Bronchial epithelial cell (primary cell): ENCODE results near the gene ISG20. TPM values are rescaled to one million over a fixed set of nuclear protein-coding genes. Genes with fewer than 3 reads are reported as not detected.

Experiments
- DNase-seq: peaks from one replicate; pipeline ENCODE4 v3.0.0-alpha.2; 2010; ENCODE audit warnings: low read depth
- FAIRE-seq: peaks from 2 replicates; lab custom pipeline; 2011; peaks lifted over from hg19 to GRCh38; lab: Jason Lieb, UNC
- H3K27me3 ChIP-seq: 2 replicates; pipeline ENCODE4 v1.5.1; 2011; ENCODE audit warnings: low read length; ENCODE audit not compliant: control insufficient read depth, insufficient read depth
- H3K36me3 ChIP-seq: 2 replicates; pipeline ENCODE4 v1.5.1; 2011; ENCODE audit warnings: low read length; ENCODE audit not compliant: control insufficient read depth, insufficient read depth
- H3K4me3 ChIP-seq: 2 replicates; pipeline ENCODE4 v1.5.1; 2011; ENCODE audit warnings: mild to moderate bottlenecking, low read depth, low read length, control low read depth
- total RNA-seq: library from RNA; depleted of rRNA; stranded (reverse); fragments of >200 nt; gene quantifications from 2 replicates; pipeline ENCODE4 v1.2.1, GENCODE V29; 2014
- TF ChIP-seq, protein P1 (sequence below): IDR thresholded peaks from 2 replicates; pipeline ENCODE4 v1.5.1; 2011; ENCODE audit warnings: mild to moderate bottlenecking, moderate library complexity, low read length, control low read depth, inconsistent platforms; ENCODE audit not compliant: insufficient read depth, severe bottlenecking

Gene ISG20
- total RNA-seq, 1 donor from 2014 or later: 18.4 TPM

DNA sequence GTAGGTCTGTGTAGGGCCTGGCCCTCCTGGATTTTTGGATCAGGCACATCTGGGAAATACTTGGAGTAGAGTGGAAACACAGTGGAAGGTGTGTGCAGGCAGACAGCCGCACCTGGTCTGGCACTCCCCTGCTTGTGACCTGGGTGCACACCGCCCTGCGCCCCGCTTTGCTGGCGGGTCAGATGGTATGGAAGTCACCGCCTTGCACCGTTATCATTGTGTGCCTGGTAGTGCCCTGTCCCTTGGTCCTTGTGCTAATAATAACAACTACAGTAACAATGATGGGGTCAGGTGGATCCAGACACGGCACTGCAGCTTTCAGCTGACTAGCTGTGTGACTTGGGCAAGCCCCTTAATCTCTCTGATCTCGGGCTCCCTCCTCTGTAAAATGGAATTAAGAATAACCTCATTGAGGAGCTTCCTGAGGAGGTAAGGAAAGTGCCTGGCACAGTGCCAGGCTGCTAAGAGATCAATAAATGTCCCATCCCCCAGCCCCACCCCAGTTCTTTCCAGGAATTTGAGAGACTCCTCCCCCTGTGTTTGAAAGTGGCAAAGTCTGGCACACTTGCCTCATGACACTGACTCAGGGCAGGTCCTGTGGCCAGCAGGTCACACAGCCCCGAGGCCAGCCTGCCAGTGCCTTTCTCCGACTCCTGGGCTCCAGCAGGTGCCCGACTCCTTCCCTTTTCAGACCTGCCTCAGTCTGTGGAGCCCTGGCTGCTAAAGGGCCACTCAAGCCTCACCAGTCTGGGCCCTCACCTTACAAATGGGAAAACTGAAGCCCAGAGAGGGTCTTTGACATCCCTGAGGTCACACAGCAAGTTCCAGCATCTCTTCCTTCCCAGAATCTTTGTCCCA, 9.8 kb downstream of the ISG20 start:
- DNase-seq: peak; percentile 32
- FAIRE-seq: no peak
- Histone ChIP-seq H3K4me3 (no peak overlapping the region), H3K36me3 (no peaks in the 10 kb centered on the region), H3K27me3 (no peaks in the 10 kb centered on the region)
- TF ChIP-seq, protein P1, sequence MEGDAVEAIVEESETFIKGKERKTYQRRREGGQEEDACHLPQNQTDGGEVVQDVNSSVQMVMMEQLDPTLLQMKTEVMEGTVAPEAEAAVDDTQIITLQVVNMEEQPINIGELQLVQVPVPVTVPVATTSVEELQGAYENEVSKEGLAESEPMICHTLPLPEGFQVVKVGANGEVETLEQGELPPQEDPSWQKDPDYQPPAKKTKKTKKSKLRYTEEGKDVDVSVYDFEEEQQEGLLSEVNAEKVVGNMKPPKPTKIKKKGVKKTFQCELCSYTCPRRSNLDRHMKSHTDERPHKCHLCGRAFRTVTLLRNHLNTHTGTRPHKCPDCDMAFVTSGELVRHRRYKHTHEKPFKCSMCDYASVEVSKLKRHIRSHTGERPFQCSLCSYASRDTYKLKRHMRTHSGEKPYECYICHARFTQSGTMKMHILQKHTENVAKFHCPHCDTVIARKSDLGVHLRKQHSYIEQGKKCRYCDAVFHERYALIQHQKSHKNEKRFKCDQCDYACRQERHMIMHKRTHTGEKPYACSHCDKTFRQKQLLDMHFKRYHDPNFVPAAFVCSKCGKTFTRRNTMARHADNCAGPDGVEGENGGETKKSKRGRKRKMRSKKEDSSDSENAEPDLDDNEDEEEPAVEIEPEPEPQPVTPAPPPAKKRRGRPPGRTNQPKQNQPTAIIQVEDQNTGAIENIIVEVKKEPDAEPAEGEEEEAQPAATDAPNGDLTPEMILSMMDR: no peak

DNA sequence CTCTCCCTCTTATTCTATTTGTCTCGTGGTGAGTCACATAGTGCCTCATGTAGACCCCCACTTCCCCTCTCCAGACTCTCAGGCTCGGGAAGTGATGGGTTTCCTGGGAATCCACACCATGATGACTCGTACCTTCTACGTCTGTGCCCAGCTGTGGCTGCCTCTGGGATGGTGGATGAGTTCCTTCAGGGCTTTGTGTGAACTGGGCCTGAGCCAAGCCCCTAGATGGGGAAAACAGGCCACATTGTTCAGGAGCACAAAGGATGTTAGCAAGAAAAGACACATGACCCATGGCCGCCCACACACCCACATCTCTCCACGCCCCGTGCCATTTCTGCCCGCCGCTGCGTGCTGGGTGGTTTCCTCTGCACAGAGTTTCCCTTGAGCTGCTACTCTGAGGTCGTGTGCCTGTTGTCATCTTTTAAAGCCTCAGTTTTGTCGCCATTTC, 10.5 kb downstream of the ISG20 start:
- Histone ChIP-seq H3K36me3 (no peaks in the 10 kb centered on the region), H3K4me3 (no peak overlapping the region), H3K27me3 (no peaks in the 10 kb centered on the region)
- FAIRE-seq: no peak
- peak; percentile 89 for DNase-seq
- TF ChIP-seq, protein P1: no peak

GRCh38 chr15:88649753-88650551, 11.1 kb downstream of the ISG20 start:
- no peaks in the 10 kb centered on the region for H3K36me3 ChIP-seq
- DNase-seq (no peak), FAIRE-seq (no peak)
- TF ChIP-seq, protein P1: no peak
- H3K4me3 ChIP-seq: no peak overlapping the region
- no peaks in the 10 kb centered on the region for H3K27me3 ChIP-seq

GRCh38 chr15:88650556-88650955, 11.7 kb downstream of the ISG20 start:
- FAIRE-seq: no peak
- H3K36me3 ChIP-seq: no peaks in the 10 kb centered on the region
- no peaks in the 10 kb centered on the region for H3K27me3 ChIP-seq
- H3K4me3 ChIP-seq: no peak overlapping the region
- TF ChIP-seq, protein P1: no peak
- no peak for DNase-seq

DNA sequence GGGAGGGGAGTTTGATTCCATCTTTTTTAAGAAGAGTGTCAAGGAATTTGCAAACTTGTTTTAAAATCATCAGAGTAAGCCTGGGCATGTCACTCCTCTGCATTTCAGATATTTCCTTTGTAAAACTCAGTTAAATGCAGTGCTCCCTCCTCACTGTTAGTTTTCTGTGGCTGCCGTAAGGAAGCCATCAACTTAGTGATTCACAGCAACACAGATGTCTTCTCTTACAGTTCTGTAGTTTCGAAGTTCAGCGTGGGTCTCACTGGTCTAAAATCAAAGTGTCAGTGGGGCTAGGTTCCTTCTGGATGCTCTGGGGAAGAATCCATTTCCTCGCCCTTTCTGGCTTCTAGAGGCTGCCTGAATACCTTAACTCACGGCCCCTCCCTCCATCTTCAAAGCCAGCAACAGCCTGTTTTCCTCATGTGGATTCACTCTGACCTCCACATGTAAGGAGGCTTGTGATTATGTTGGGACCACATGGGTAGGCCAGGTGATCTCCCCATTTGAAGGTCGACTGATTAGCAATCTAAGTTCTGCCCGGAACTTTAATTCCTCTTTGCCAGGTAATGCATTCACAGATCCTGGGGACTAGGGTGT, 12.4 kb downstream of the ISG20 start:
- H3K36me3 ChIP-seq: no peaks in the 10 kb centered on the region
- no peak overlapping the region for H3K4me3 ChIP-seq
- FAIRE-seq (peak; percentile 47), DNase-seq (no peak)
- H3K27me3 ChIP-seq: no peaks in the 10 kb centered on the region
- TF ChIP-seq, protein P1: no peak
